ENCODE measurements around the gene LSM6.

The LSM6 gene

DNA sequence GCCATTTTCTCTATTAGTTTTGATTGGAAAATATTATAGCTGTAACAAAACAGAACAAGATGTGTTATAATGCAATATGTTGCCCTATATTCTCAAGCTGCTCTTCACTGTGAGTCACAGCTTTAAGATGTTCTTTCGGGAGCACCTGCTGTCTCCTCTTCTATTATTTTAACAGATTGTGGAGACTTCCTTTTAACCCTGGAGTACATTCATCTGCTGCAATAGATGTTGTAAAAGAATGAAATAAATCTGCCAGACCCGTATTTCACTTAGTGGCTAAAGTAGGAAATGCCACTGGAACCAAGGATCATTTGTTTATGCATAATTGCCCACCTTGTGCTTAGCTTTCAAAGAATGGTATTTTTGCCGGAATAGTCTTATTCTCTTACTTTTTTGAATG, 11.1 kb downstream of the LSM6 start:
- DNase-seq: no peak

- no peak for DNase-seq
These were observed 14.9 kb downstream of the LSM6 start for GRCh38 chr4:146190456-146190855.

- DNase-seq: no peak
These were observed 16.4 kb downstream of the LSM6 start for GRCh38 chr4:146191766-146192458.

GRCh38 chr4:146193628-146194027, 18.1 kb downstream of the LSM6 start:
- no peak for DNase-seq

DNA sequence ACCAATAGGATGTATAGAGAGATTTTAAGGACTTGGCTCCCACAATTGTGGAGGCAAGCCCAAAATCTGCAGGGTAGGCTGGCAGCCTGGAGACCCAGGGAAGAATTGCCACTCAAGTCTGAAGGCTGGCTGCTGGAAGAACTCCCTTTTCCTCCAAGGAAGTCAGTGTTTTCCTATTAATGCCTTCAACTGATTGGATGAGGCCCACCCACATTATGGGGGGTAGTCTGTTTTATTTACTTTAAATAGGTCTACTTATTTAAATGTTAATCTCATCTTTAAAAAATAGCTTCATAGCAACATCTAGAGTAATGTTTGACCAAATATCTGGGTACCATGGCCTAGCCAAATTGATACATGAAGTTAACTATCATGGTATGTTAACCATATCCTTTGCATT, 18.7 kb downstream of the LSM6 start:
- DNase-seq: no peak

- DNase-seq: no peak
These were observed 27.1 kb downstream of the LSM6 start for GRCh38 chr4:146202665-146203064.

DNA sequence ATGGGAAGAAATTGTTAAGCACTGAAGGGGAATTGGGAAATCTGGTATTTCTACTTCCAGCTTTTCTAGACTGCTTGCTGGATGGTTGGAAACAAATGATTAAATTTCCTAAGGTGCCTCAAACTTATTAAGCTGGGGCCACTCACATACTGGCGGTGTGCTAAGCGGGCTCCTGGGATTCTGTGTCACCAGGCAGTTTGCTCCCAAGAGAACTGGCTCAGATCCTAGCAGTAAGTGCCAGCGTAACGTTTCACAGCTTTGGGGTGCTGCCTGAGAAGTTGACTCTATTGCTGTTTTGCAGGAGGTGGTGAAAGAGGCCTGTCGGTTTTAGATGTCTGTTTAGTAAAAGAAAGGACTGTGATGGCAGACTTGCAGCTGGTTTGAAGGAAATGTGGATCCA, 31.9 kb downstream of the LSM6 start:
- DNase-seq: no peak

DNA sequence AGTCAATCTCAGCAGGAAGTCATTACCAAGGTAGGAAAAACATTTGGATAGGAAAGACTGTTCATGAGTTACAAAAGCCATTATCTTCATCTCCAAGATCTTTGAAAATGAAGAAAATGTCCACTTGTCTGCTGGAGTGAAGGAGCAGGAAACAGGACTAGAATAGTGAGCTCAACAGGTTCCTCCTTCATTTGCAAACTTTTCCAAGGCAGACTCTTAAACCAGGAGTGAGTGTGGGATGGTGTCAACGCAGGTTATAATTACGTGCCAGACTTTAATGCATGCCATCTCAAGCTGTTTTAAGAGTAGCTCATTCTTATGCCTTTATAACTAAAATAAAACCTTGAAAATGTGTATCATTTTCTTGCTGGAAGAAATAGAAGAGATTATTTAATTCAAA, 35.4 kb downstream of the LSM6 start:
- DNase-seq: no peak

DNA sequence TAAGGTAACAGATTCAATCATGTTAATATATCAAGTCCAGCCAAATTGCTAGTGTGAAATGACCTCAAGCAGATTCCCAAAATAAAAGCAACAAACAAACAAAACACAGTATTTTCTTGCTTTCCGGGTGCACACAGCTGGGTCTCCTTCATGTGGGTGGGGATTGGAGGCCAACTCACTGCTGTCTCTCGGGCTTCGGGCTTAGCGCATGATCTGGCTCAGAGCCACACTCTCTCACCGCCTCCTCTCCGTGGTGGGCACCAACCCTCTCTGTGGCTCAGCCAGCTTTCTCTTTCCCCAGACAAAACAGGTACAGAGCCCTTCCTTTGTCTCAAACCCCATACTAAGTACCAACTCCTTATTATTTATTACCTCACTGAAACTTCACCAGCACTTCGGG, 35.9 kb downstream of the LSM6 start:
- no peak for DNase-seq

DNA sequence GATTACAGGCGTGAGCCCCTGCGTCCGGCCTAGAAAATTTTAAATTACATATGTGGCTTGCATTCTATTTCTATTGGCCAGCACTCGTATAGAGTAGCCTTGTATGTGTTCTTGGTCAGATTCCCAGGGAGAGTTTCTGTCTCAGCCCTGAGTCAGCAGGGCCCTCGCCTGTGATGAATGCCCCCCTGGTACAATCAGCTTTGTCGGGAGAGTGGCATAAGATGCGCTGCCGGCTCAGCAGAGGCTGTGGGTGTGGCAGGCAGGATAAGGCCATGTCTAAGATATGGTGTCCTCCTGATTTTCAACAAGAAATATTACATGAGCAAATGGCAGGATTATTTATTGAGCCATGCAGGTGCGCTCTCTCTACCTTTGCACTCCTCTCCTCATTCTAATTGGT, 37.3 kb downstream of the LSM6 start:
- no peak for DNase-seq

DNA sequence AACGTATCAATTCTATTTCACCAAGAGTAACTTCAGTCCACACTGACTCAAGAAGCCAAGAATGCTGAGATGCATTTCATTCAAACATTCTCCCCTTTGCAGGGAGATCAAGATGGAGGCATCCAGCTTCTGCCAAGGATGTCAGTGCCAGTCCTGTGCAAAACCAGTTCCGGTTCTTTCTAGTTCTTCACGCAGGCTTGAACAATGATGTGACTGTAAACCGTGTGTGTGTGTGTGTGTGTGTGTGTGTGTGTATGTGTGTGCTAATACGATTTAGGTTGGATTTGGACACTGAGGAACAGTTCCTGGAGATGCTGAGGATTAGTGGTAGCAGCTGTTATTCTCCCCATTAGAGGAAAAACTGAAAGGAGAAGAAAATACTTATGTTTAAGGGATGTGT, 38.7 kb downstream of the LSM6 start, which contains the start of gene REELD1:
TSS of gene REELD1 (plus strand) at position 301 of the 400 bp plus-strand sequence. CDS start 2,415 bp downstream, outside the sequence.
- DNase-seq: no peak

- no peak for DNase-seq
These were observed 46.8 kb downstream of the LSM6 start for GRCh38 chr4:146222313-146222712.

GRCh38 chr4:146224326-146224966, 48.9 kb downstream of the LSM6 start:
- no peak for DNase-seq

DNA sequence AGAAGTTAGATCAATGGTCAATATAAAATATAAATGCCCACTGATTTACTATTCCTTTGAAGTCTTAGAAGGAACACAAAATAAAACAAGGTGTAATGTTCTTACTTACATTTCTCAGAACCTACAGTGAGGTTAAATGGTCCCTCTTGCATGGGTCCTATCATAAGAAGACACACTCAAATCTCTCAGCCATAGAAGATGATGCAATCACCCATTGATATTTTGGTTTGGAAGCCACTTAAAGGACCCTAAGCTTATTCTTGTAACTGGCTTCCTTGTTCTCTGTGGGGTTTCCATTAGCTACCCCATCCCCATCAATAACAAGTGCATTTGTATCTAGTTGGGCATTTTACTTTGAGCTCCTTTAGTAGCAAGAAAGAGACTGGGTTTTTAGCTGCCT, 53.9 kb downstream of the LSM6 start:
- no peak for DNase-seq

GRCh38 chr4:146232131-146232722, 56.7 kb downstream of the LSM6 start:
- no peak for DNase-seq

DNA sequence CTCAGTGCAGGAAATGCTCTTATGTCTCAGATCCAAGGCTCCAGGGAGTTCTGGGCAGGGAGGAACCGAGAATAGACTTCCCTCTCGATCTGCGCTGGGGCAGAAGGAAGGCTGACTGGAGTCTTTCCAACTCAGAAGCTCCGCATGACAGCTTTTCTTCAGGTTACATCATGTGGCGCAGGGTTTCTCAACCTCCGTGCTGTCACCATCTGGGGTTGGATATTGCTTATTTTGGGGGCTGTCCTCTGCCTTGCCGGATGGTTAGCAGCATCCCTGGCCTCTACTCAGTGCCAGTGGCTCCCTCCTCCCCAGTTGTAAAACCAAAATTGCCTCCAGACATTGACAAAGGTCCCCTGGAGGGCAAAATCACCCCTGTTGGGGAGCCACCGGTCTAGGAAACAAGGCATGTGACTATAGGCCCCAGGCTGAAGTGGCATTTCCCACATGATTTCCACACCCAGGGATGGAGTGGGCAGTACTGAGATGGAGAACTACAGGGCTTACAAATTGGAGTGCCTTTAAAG, 60.2 kb downstream of the LSM6 start:
- no peak for DNase-seq

DNA sequence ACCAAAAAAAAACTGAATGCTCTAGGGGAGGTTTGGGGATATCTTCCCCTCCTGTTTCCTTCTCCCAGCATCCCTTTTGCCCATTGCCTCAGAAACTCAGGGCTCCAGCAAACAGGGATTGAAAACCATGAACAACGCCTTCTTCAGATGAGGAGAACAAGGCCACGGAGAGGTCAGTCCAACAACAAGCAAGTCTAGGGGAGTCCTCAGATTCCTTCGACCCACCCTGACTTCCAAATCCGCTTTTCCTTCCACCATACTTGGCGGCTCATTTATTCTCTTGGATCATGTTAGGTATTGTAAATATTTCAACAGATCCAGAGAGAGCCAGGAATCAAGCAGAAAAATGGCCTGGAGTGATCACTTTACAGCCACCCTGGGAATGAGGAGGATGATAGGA, 60.7 kb downstream of the LSM6 start:
- no peak for DNase-seq

DNA sequence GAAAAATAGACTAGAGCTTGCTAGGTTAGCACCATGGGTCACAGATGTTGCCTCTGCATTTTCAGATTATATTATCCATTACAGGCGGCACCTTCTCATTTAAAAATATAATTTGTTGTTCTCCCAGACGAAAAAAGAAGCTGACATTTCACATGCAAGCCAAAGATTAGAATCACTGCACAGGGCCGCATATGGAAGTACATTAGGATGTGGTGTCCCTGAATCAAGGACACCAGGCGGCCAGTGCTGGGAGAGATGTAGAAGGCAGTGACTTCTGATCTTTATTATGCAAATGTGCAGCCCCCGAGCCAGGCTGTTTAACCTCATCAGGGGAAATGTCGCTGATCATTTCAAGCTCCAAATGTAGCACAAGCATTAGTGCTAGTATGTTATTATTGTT, 61.6 kb downstream of the LSM6 start:
- no peak for DNase-seq

DNA sequence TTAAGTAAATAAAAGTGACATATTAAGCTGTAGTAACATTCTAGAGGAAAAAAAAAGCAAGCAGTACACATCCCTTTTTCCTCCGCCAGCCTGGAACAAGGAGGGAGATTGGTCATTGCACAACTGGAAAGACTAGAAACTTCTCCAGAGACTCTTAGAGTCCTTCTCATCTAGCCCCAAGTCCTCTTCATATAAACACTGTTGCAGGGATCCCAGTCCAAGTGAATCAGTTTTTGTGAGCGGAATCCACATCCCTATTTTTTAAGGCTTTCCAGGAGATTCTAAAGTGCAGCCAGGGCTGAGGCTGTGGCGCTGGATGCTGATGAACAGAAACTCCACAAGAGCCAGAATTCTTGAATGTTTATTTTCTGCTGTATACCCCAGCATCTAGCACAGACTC, 62.6 kb downstream of the LSM6 start:
- no peak for DNase-seq

All from activated CD4-positive, alpha-beta T cell treated with anti-CD3 and anti-CD28 coated beads for 1 hour (primary cell).